Muscle layer of colon (tissue), 2 donors: ENCODE results near the gene PTP4A1.

ENCODE experiments used
- H3K27ac ChIP-seq: one replicate; pipeline ENCODE4 v1.7.0; 2013; ENCODE audit warnings: low read depth, mild to moderate bottlenecking, low read length, moderate library complexity
- H3K27me3 ChIP-seq, 2 donors: one replicate each; pipeline ENCODE4 v1.7.0; 2013; ENCODE audit warnings: low read length in 2 of 2, mild to moderate bottlenecking in 2 of 2; ENCODE audit not compliant: insufficient read depth in 2 of 2, control insufficient read depth in 1 of 2
- H3K36me3 ChIP-seq: one replicate; pipeline ENCODE4 v1.7.0; 2013; ENCODE audit warnings: mild to moderate bottlenecking, low read length; ENCODE audit not compliant: insufficient read depth
- H3K4me1 ChIP-seq: one replicate; pipeline ENCODE4 v1.7.0; 2013; ENCODE audit warnings: mild to moderate bottlenecking, low read length; ENCODE audit not compliant: insufficient read depth
- H3K4me3 ChIP-seq, 2 donors: one replicate each; pipeline ENCODE4 v1.7.0; 2013; ENCODE audit warnings: low read length in 2 of 2, low read depth in 1 of 2, mild to moderate bottlenecking in 1 of 2, moderate library complexity in 1 of 2
- H3K9ac ChIP-seq: one replicate; pipeline ENCODE4 v1.7.0; 2013; ENCODE audit warnings: low read length
- H3K9me3 ChIP-seq: one replicate; pipeline ENCODE4 v1.7.0; 2013; ENCODE audit warnings: mild to moderate bottlenecking, low read length
- donor health status: abdominal sarcoma.
- donor health status: Adenocarcinoma of cecum.

PTP4A1 gene

GRCh38 chr6:63537201-63537958 lies 34.9 kb upstream of the PTP4A1 start:
- Histone ChIP-seq H3K27ac (no peak overlapping the region), H3K4me1 (no peaks in the 10 kb centered on the region), H3K9ac (no peak overlapping the region), H3K27me3 (no peaks in the 10 kb centered on the region), H3K36me3 (no peaks in the 10 kb centered on the region), H3K9me3 (no peaks in the 10 kb centered on the region), H3K4me3 (no peak overlapping the region)

- Histone ChIP-seq H3K9me3 (no peaks in the 10 kb centered on the region), H3K4me3 (no peak overlapping the region)
Measured at GRCh38 chr6:63537959-63538300, 34.4 kb upstream of the PTP4A1 start.

GRCh38 chr6:63538550-63538949 lies 33.7 kb upstream of the PTP4A1 start:
- no peak overlapping the region for H3K4me3 ChIP-seq
- no peaks in the 10 kb centered on the region for H3K36me3 ChIP-seq
- H3K9me3 ChIP-seq, result no peaks in the 10 kb centered on the region
- no peaks in the 10 kb centered on the region for H3K4me1 ChIP-seq
- no peaks in the 10 kb centered on the region for H3K27me3 ChIP-seq
- H3K27ac ChIP-seq, result no peak overlapping the region
- no peak overlapping the region for H3K9ac ChIP-seq

More at GRCh38 chr6:63537959-63538300, 34.4 kb upstream of the PTP4A1 start:
- H3K36me3 ChIP-seq, result no peaks in the 10 kb centered on the region
- no peak overlapping the region for H3K9ac ChIP-seq
- H3K27ac ChIP-seq, result no peak overlapping the region
- H3K4me1 ChIP-seq, result no peaks in the 10 kb centered on the region
- H3K27me3 ChIP-seq, result no peaks in the 10 kb centered on the region

- no peaks in the 10 kb centered on the region for H3K9me3 ChIP-seq
- H3K4me3 ChIP-seq, result no peak overlapping the region
- no peak overlapping the region for H3K9ac ChIP-seq
- no peaks in the 10 kb centered on the region for H3K4me1 ChIP-seq
- H3K27ac ChIP-seq, result no peak overlapping the region
- H3K36me3 ChIP-seq, result no peaks in the 10 kb centered on the region
- H3K27me3 ChIP-seq, result no peaks in the 10 kb centered on the region
Measured at GRCh38 chr6:63543001-63543400, 29.3 kb upstream of the PTP4A1 start.

GRCh38 chr6:63543982-63544381 lies 28.3 kb upstream of the PTP4A1 start:
- no peaks in the 10 kb centered on the region for H3K36me3 ChIP-seq
- H3K4me1 ChIP-seq, result no peaks in the 10 kb centered on the region
- no peak overlapping the region for H3K9ac ChIP-seq
- no peak overlapping the region for H3K27ac ChIP-seq
- no peaks in the 10 kb centered on the region for H3K9me3 ChIP-seq
- no peak overlapping the region for H3K4me3 ChIP-seq
- H3K27me3 ChIP-seq, result no peaks in the 10 kb centered on the region

- Histone ChIP-seq H3K4me3 (no peak overlapping the region), H3K27ac (no peak overlapping the region)
Measured at GRCh38 chr6:63546236-63546635, 26.0 kb upstream of the PTP4A1 start.

GRCh38 chr6:63546697-63547096 lies 25.6 kb upstream of the PTP4A1 start:
- Histone ChIP-seq H3K4me3 (no peak overlapping the region), H3K4me1 (no peaks in the 10 kb centered on the region), H3K9me3 (no peaks in the 10 kb centered on the region), H3K9ac (no peak overlapping the region), H3K27ac (no peak overlapping the region), H3K27me3 (no peaks in the 10 kb centered on the region), H3K36me3 (no peaks in the 10 kb centered on the region)

More at GRCh38 chr6:63546236-63546635, 26.0 kb upstream of the PTP4A1 start:
- no peak overlapping the region for H3K9ac ChIP-seq
- no peaks in the 10 kb centered on the region for H3K9me3 ChIP-seq
- H3K36me3 ChIP-seq, result no peaks in the 10 kb centered on the region
- H3K27me3 ChIP-seq, result no peaks in the 10 kb centered on the region
- no peaks in the 10 kb centered on the region for H3K4me1 ChIP-seq

GRCh38 chr6:63549076-63549475 lies 23.2 kb upstream of the PTP4A1 start:
- no peak overlapping the region for H3K27ac ChIP-seq
- no peaks in the 10 kb centered on the region for H3K36me3 ChIP-seq
- H3K4me3 ChIP-seq, result no peak overlapping the region
- no peak overlapping the region for H3K9ac ChIP-seq
- H3K9me3 ChIP-seq, result no peaks in the 10 kb centered on the region
- no peaks in the 10 kb centered on the region for H3K4me1 ChIP-seq
- H3K27me3 ChIP-seq, result no peaks in the 10 kb centered on the region

GRCh38 chr6:63553208-63553607 lies 19.1 kb upstream of the PTP4A1 start:
- no peaks in the 10 kb centered on the region for H3K27me3 ChIP-seq
- H3K4me3 ChIP-seq, result no peak overlapping the region
- H3K9ac ChIP-seq, result no peak overlapping the region
- no peaks in the 10 kb centered on the region for H3K36me3 ChIP-seq
- H3K4me1 ChIP-seq, result no peaks in the 10 kb centered on the region
- H3K27ac ChIP-seq, result no peak overlapping the region
- no peaks in the 10 kb centered on the region for H3K9me3 ChIP-seq

GRCh38 chr6:63553900-63554299 lies 18.4 kb upstream of the PTP4A1 start:
- Histone ChIP-seq H3K27me3 (no peaks in the 10 kb centered on the region), H3K9me3 (no peaks in the 10 kb centered on the region), H3K4me1 (no peaks in the 10 kb centered on the region), H3K27ac (no peak overlapping the region), H3K36me3 (no peaks in the 10 kb centered on the region), H3K4me3 (no peak overlapping the region), H3K9ac (no peak overlapping the region)

- no peaks in the 10 kb centered on the region for H3K4me1 ChIP-seq
- no peak overlapping the region for H3K27ac ChIP-seq
- H3K27me3 ChIP-seq, result no peaks in the 10 kb centered on the region
- H3K9me3 ChIP-seq, result no peaks in the 10 kb centered on the region
- no peak overlapping the region for H3K4me3 ChIP-seq
- H3K9ac ChIP-seq, result no peak overlapping the region
- no peaks in the 10 kb centered on the region for H3K36me3 ChIP-seq
Measured at GRCh38 chr6:63554782-63555181, 17.5 kb upstream of the PTP4A1 start.

- Histone ChIP-seq H3K4me1 (no peaks in the 10 kb centered on the region), H3K27me3 (no peaks in the 10 kb centered on the region), H3K4me3 (no peak overlapping the region), H3K9ac (no peak overlapping the region), H3K36me3 (no peaks in the 10 kb centered on the region), H3K9me3 (no peaks in the 10 kb centered on the region), H3K27ac (no peak overlapping the region)
Measured at GRCh38 chr6:63556369-63556768, 15.9 kb upstream of the PTP4A1 start.
